Uterus (tissue), 2 donors: Measurements from ENCODE around the gene TEX11.
"Not testable (repeated sequence)": the region's sequence is repeated elsewhere in the genome, so short reads cannot be mapped to it uniquely, and the experiment has no call there.

ENCODE experiments used
- POLR2A ChIP-seq, 2 donors: fragments of 450-650 bp; IDR thresholded peaks; one replicate each; pipeline ENCODE4 v1.6.1; 2016; ENCODE audit warnings: antibody characterized with exemption in 2 of 2, mild to moderate bottlenecking in 1 of 2, moderate library complexity in 1 of 2
- TF ChIP-seq, protein P1 (sequence below), 4 experiments: fragments of 200-600 bp in 2 of 4; fragments of 450-650 bp in 2 of 4; sonication (generic) in 2 of 4; IDR thresholded peaks; one replicate each; pipeline ENCODE4 v1.5.1; 2016 to 2019; ENCODE audit warnings: antibody characterized with exemption in 4 of 4, mild to moderate bottlenecking in 2 of 4, moderate library complexity in 1 of 4

DNA sequence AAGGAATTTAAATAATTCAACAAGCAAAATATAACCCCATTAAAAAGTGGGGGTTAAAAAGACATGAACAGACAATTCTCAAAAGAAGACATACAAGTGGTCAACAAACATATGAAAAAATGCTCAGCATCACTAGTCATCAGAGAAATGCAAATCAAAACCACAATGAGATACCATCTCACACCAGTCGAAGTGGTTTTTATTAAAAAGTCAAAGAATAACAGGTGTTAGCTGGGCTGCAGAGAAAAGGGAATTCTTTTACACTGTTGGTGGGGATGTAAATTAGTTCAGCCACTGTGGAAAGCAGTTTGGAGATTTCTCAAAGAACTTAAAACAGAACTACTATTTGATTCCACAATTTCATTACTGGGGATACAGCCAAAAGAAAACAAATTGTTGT lies 111.8 kb downstream of the TEX11 start:
- TF ChIP-seq POLR2A (IDR thresholded peaks at IDR 0.05), result not testable (repeated sequence)
- TF ChIP-seq, protein P1, sequence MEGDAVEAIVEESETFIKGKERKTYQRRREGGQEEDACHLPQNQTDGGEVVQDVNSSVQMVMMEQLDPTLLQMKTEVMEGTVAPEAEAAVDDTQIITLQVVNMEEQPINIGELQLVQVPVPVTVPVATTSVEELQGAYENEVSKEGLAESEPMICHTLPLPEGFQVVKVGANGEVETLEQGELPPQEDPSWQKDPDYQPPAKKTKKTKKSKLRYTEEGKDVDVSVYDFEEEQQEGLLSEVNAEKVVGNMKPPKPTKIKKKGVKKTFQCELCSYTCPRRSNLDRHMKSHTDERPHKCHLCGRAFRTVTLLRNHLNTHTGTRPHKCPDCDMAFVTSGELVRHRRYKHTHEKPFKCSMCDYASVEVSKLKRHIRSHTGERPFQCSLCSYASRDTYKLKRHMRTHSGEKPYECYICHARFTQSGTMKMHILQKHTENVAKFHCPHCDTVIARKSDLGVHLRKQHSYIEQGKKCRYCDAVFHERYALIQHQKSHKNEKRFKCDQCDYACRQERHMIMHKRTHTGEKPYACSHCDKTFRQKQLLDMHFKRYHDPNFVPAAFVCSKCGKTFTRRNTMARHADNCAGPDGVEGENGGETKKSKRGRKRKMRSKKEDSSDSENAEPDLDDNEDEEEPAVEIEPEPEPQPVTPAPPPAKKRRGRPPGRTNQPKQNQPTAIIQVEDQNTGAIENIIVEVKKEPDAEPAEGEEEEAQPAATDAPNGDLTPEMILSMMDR (IDR thresholded peaks at IDR 0.05), result not testable (repeated sequence)
